Tibial nerve (tissue), 4 donors: ENCODE measurements around the gene GNG3. TPM values are rescaled to one million over a fixed set of nuclear protein-coding genes. Genes with fewer than 3 reads are reported as not detected.

Experiments
- DNase-seq, 2 donors: peaks; one replicate each; pipeline ENCODE4 v3.0.0-alpha.2; 2019; ENCODE audit warnings: low spot score in 2 of 2
- H3K27ac ChIP-seq, 4 donors: fragments of 200-600 bp; sonication (generic) in 3 of 4; one replicate each; pipeline ENCODE4 v1.5.1; 2017 to 2019; ENCODE audit warnings: mild to moderate bottlenecking in 1 of 4
- H3K27me3 ChIP-seq, 2 donors: fragments of 200-600 bp; sonication (generic) in 1 of 2; one replicate each; pipeline versions ENCODE4 v1.5.1 to v1.6.0; 2017 to 2019
- H3K36me3 ChIP-seq, 3 donors: fragments of 200-600 bp; sonication (generic); one replicate each; pipeline ENCODE4 v1.5.1; 2018 to 2019
- H3K4me1 ChIP-seq, 4 donors: fragments of 200-600 bp; sonication (generic) in 3 of 4; one replicate each; pipeline ENCODE4 v1.5.1; 2017 to 2019
- H3K4me3 ChIP-seq, 4 donors: fragments of 200-600 bp; sonication (generic) in 3 of 4; one replicate each; pipeline ENCODE4 v1.5.1; 2017 to 2019; ENCODE audit warnings: mild to moderate bottlenecking in 1 of 4, moderate library complexity in 1 of 4
- H3K9me3 ChIP-seq, 4 donors: fragments of 200-600 bp; sonication (generic) in 3 of 4; one replicate each; pipeline ENCODE4 v1.5.1; 2017 to 2019
- CTCF ChIP-seq, 5 experiments: fragments of 200-600 bp in 3 of 5; fragments of 450-650 bp in 2 of 5; sonication (generic) in 3 of 5; IDR thresholded peaks; one replicate each; pipeline ENCODE4 v1.5.1; 2016 to 2019; ENCODE audit warnings: antibody characterized with exemption in 5 of 5, mild to moderate bottlenecking in 3 of 5, moderate library complexity in 2 of 5
- EP300 ChIP-seq, 2 donors: sonication (generic); formaldehyde crosslinking; IDR thresholded peaks; one replicate each; pipeline ENCODE4 v1.6.1; 2017; ENCODE audit warnings: antibody characterized with exemption in 2 of 2, mild to moderate bottlenecking in 1 of 2
- POLR2A ChIP-seq, 2 donors: fragments of 450-650 bp; IDR thresholded peaks; one replicate each; pipeline ENCODE4 v1.6.1; 2017; ENCODE audit warnings: antibody characterized with exemption in 2 of 2, mild to moderate bottlenecking in 2 of 2, moderate library complexity in 2 of 2
- WGBS, 2 donors: methylation state at CpG; one replicate each; pipeline ENCODE4 v1.1.5; 2018; 5-methylcytosine and 5-hydroxymethylcytosine counted together
- total RNA-seq, 4 donors: library from RNA; depleted of rRNA; stranded (reverse); fragments of >200 nt; gene quantifications; one replicate each; pipeline ENCODE4 v1.1.0, GENCODE V29; 2016

Gene GNG3
- total RNA-seq, 4 donors from 2014 or later: 0.63 to 2.6 TPM; not detected in 2

GRCh38 chr11:62716206-62716605, 8.7 kb downstream of the GNG3 start:
- Histone ChIP-seq H3K27ac (no peak overlapping the region), H3K36me3 (peaks cover 23 to 100% (median 63%) of the 10 kb centered on the region in 3 donors), H3K4me1 (peaks cover 0 to 28% (median 0%) of the 10 kb centered on the region in 4 donors), H3K27me3 (no peaks in the 10 kb centered on the region), H3K4me3 (no peak overlapping the region), H3K9me3 (no peaks in the 10 kb centered on the region)
- WGBS, 2 donors: 85 to 92% methylated on average over 5 of the region's 5 CpGs
- no peak for DNase-seq
- TF ChIP-seq CTCF (IDR thresholded peaks at IDR 0.05): no peak
- TF ChIP-seq EP300 (IDR thresholded peaks at IDR 0.05): no peak
- TF ChIP-seq POLR2A (IDR thresholded peaks at IDR 0.05): no peak

GRCh38 chr11:62716816-62717215, 9.3 kb downstream of the GNG3 start:
- H3K4me3 ChIP-seq: no peak overlapping the region
- peaks cover 23 to 100% (median 66%) of the 10 kb centered on the region in 3 donors for H3K36me3 ChIP-seq
- TF ChIP-seq POLR2A (IDR thresholded peaks at IDR 0.05) (no peak), EP300 (IDR thresholded peaks at IDR 0.05) (no peak), CTCF (IDR thresholded peaks at IDR 0.05) (no peak)
- no peaks in the 10 kb centered on the region for H3K27me3 ChIP-seq
- 88 to 90% methylated on average over 11 of the region's 11 CpGs for WGBS, 2 donors
- H3K9me3 ChIP-seq: no peaks in the 10 kb centered on the region
- H3K27ac ChIP-seq: no peak overlapping the region
- DNase-seq: no peak
- peaks cover 0 to 28% (median 0%) of the 10 kb centered on the region in 4 donors for H3K4me1 ChIP-seq

GRCh38 chr11:62719302-62719978, 12.0 kb downstream of the GNG3 start:
- no peak for DNase-seq
- WGBS, 2 donors: 51 to 65% methylated on average over 2 of the region's 2 CpGs
- Histone ChIP-seq H3K27me3 (no peaks in the 10 kb centered on the region), H3K9me3 (no peaks in the 10 kb centered on the region), H3K4me3 (no peak overlapping the region), H3K27ac (no peak overlapping the region), H3K4me1 (peaks cover 0 to 47% (median 14%) of the 10 kb centered on the region in 4 donors), H3K36me3 (peaks cover 26 to 94% (median 85%) of the 10 kb centered on the region in 3 donors)
- TF ChIP-seq EP300 (IDR thresholded peaks at IDR 0.05) (no peak), CTCF (IDR thresholded peaks at IDR 0.05) (no peak), POLR2A (IDR thresholded peaks at IDR 0.05) (no peak)

- peaks cover 13 to 69% (median 62%) of the 10 kb centered on the region in 3 donors for H3K36me3 ChIP-seq
- no peak overlapping the region for H3K4me3 ChIP-seq
- H3K4me1 ChIP-seq: peaks cover 0 to 56% (median 26%) of the 10 kb centered on the region in 4 donors
- WGBS, 2 donors: 52 to 64% methylated on average over 7 of the region's 7 CpGs
- H3K9me3 ChIP-seq: no peaks in the 10 kb centered on the region
- TF ChIP-seq CTCF (IDR thresholded peaks at IDR 0.05): no peak
- TF ChIP-seq POLR2A (IDR thresholded peaks at IDR 0.05): no peak
- no peak for TF ChIP-seq EP300 (IDR thresholded peaks at IDR 0.05)
- no peaks in the 10 kb centered on the region for H3K27me3 ChIP-seq
- no peak overlapping the region for H3K27ac ChIP-seq
- DNase-seq: no peak
Measured at GRCh38 chr11:62721994-62722393, 14.5 kb downstream of the GNG3 start.

- Histone ChIP-seq H3K4me3 (peak overlapping the region in 3 of 4 donors; percentile 8 to 96 (median 16)), H3K36me3 (peaks cover 6 to 47% (median 47%) of the 10 kb centered on the region in 3 donors), H3K9me3 (no peaks in the 10 kb centered on the region), H3K27ac (peak overlapping the region in 2 of 4 donors; percentile 4 to 97), H3K27me3 (no peaks in the 10 kb centered on the region), H3K4me1 (peaks cover 0 to 48% (median 28%) of the 10 kb centered on the region in 4 donors)
- no peak for DNase-seq
- no peak for TF ChIP-seq CTCF (IDR thresholded peaks at IDR 0.05)
- no peak for TF ChIP-seq POLR2A (IDR thresholded peaks at IDR 0.05)
- no peak for TF ChIP-seq EP300 (IDR thresholded peaks at IDR 0.05)
- WGBS, 2 donors: 37 to 40% methylated on average over 8 of the region's 8 CpGs
Measured at GRCh38 chr11:62724171-62724570, 16.7 kb downstream of the GNG3 start.
